GM21515 (cell line): ENCODE measurements around the gene GPC3.
A peak's percentile ranks its signal among the peaks of the same experiment; 100 is the strongest.
"Not testable (repeated sequence)": the region's sequence is repeated elsewhere in the genome, so short reads cannot be mapped to it uniquely, and the experiment has no call there.

ENCODE experiments used
- ATAC-seq: cut with Tn5 transposase; IDR thresholded peaks from one replicate; pipeline ENCODE4 v1.9.1; 2021; ENCODE audit not compliant: unreplicated experiment

GPC3 gene

DNA sequence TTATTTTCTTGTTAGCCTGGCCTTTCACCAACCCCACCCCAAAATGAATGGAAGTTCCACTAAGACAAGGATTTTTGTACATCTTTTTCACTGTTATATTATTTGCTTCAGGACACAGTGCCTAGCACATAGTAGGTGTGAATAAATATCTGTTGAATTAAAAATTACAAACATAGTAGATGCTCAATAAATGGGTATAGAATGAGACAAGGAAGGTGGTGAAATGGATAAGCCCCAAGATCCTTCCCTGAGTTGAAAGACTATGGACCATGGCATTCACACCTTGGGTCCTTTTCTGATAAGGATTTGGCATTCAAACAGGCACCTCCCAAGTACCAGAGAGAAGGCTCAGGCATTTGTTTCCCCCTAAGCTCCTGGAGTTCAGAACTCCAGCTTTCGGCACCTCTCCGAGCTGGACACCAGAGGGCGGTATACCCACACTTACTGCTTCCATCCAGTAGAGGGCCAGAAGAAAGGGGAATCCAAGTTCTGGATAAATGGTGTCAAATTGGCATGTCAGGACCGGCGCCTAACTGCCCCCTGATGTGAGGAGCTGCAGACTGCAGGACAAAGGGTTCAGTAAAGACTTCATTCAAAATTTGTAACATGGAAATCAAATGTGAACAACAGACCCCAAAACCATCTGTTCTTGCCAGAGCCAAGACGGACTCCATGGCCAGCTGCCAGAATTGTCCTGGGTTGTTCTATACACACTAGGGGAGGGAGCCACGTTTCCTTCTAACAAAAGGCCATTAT lies 193.0 kb downstream of the GPC3 start:
- ATAC-seq, result peak; percentile 85

- no peak for ATAC-seq
Measured at GRCh38 chrX:133789829-133790228, 195.6 kb downstream of the GPC3 start.

DNA sequence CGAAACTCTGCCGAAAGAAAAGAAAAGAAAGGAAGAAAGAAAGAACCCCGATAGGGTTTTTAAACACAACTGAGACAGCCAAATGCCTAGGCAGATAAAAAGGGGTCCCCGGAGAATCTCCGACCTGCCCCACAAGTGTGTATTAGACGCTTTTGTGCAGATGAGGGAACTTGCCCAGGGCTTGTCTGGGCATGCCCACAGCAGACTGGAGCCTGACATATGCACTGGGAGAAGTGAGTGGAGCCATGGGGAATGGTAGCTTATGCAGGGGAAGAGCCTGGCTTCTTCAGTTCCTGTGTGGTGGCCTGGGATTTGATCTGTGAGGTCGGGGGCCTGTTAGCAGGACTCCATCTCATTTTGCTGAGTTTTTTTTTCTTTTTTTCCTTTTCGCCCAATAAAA lies 199.0 kb downstream of the GPC3 start:
- ATAC-seq, result no peak

GRCh38 chrX:133783274-133783673 lies 202.1 kb downstream of the GPC3 start:
- ATAC-seq, result peak; percentile 73

GRCh38 chrX:133781174-133781573 lies 204.2 kb downstream of the GPC3 start:
- no peak for ATAC-seq

- no peak for ATAC-seq
Measured at GRCh38 chrX:133776072-133776471, 209.3 kb downstream of the GPC3 start.

GRCh38 chrX:133774807-133775206 lies 210.6 kb downstream of the GPC3 start:
- no peak for ATAC-seq

- ATAC-seq, result no peak
Measured at GRCh38 chrX:133771086-133771646, 214.2 kb downstream of the GPC3 start.

DNA sequence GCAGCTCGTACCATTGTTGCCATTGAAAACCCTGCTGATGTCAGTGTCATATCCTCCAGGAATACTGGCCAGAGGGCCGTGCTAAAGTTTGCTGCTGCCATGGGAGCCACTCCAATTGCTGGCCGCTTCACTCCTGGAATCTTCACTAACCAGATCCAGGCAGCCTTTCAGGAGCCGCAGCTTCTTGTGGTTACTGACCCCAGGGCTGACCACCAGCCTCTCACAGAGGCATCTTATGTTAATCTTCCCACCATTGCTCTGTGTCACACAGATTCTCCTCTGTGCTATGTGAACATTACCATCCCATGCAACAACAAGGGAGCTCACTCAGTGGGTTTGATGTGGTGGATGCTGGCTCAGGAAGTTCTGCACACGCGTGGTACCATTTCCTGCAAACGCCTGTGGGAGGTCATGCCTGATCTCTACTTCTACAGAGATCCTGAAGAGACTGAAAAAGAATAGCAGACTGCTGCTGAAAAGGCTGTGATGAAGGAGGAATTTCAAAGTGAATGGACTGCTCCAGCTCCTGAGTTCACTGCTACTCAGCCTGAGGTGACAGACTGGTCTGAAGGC lies 222.3 kb downstream of the GPC3 start:
- ATAC-seq, result not testable (repeated sequence)

DNA sequence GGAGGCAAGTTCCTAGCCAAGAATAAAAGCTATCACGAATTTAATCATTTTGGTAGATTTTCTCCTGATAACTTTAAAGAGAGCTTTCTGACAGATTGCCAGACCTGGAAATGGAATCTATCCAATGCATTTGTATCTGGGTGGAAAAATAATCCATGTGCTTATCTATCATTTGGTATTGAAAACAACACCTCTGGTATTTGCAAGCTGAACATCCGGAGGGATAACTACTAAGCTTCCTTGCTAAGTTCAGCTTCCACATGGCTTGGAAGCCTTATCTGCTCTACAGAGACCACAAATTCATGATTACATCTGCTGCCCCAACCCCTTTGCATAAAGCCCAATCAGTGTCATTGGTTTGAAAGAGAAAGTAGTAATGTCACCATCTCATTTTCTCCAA lies 230.7 kb downstream of the GPC3 start:
- ATAC-seq, result no peak

DNA sequence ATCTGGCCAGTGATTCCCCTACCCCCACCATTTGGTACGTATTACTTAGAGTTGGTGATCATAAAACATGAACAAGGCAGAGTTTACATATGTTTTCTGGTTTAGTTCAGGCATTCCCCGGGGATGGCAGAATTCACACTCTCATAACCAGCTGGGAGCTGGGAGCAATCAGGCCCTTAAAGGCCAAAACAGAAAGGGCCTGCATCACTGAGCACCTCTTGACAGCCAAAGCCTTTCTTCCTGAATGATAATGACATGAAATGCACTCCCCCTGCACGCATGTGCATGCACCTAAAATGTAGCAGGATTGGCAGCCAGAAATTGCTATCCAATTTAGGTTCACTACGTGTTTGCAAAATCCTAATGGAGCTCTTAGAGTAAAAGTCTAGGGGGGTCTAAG lies 235.4 kb downstream of the GPC3 start:
- ATAC-seq, result no peak

- ATAC-seq, result no peak
Measured at GRCh38 chrX:133749370-133749769, 236.0 kb downstream of the GPC3 start.

DNA sequence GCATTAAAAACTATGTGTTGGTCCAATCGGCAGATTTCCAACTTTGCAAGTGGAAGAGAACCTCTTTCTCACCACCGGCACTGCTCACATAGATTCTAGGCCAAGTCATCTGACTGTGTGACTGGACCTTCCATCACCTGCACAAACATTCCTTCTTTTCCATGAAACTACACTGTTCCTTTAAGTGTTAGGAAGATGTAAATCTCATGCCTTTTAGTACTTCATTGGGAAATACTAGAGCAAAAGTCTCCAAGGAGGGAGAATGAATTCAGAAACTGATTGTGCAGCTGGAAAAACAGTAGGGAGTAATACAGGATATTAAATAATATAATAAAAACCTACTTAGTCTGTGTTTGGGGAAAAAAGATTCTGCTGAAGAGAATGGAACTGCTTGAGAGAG lies 238.2 kb downstream of the GPC3 start:
- no peak for ATAC-seq

- no peak for ATAC-seq
Measured at GRCh38 chrX:133746593-133746992, 238.8 kb downstream of the GPC3 start.

- ATAC-seq, result peak; percentile 88
Measured at GRCh38 chrX:133745349-133745748, 240.0 kb downstream of the GPC3 start.

- no peak for ATAC-seq
Measured at GRCh38 chrX:133742602-133743305, 242.6 kb downstream of the GPC3 start.

GRCh38 chrX:133741303-133741702 lies 244.1 kb downstream of the GPC3 start:
- ATAC-seq, result no peak

GRCh38 chrX:133726642-133727041 lies 258.8 kb downstream of the GPC3 start:
- ATAC-seq, result no peak

DNA sequence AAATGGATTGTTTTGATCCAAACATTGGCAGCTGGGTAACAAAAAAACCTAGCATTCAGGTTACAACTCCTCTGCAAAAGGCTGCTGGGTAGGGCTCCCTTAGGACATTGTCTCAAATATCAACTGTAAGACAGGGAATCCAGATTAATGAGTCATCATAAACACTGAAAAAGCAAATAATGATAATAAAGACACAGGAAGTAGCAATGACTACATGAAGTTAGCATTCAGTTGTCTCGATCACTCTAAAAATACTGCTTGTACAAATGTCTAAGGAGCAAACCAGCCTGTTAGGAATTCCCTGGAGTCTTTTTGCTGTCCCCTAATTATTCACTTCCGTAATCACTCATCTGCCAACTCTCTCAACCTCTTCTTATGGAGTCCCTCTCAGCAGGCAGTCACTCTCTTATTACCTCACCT lies 259.2 kb downstream of the GPC3 start:
- ATAC-seq, result no peak

DNA sequence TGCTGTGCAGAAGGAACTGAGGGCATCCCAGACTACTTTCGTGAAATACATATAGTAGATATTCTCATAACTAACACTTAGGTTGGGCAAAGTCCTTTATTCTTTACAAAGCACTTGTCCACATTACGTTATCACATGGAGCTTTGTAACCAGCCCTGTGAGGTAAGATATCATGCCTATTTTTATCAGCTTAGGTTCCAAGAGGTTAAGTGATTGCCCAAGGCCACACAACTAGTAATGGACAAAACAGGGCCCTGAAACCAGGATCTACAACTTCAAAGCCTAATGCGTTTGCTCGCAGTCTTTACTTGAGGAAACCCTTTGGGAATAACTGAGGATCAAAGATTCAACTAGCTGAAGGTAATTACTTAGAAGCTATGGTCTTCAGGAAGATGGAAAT lies 261.5 kb downstream of the GPC3 start:
- no peak for ATAC-seq

GRCh38 chrX:133722756-133723155 lies 262.6 kb downstream of the GPC3 start:
- ATAC-seq, result no peak

- ATAC-seq, result not testable (repeated sequence)
Measured at GRCh38 chrX:133720269-133720668, 265.1 kb downstream of the GPC3 start.
